HG03108 (cell line): ENCODE data around the gene ATP8B1.
"Not testable (repeated sequence)": the region's sequence is repeated elsewhere in the genome, so short reads cannot be mapped to it uniquely, and the experiment has no call there.

ENCODE experiments used
- ATAC-seq: cut with Tn5 transposase; IDR thresholded peaks from one replicate; pipeline ENCODE4 v1.9.1; 2021; ENCODE audit warnings: moderate library complexity; ENCODE audit not compliant: unreplicated experiment

Gene ATP8B1

GRCh38 chr18:57803103-57803969 is at the start of gene ATP8B1:
ATP8B1 (minus strand) TSS chr18:57803315; CDS start chr18:57731807, 71,508 bp downstream.
- peak; percentile 39 for ATAC-seq

- no peak for ATAC-seq
Measured at GRCh38 chr18:57850063-57850462, 46.9 kb upstream of the ATP8B1 start.

GRCh38 chr18:57848374-57848773 is 45.3 kb upstream of the ATP8B1 start:
- ATAC-seq = not testable (repeated sequence)

GRCh38 chr18:57847431-57847830 is 44.3 kb upstream of the ATP8B1 start:
- ATAC-seq = not testable (repeated sequence)

- ATAC-seq = no peak
Measured at GRCh38 chr18:57846258-57846657, 43.1 kb upstream of the ATP8B1 start.

GRCh38 chr18:57845605-57846074 is 42.5 kb upstream of the ATP8B1 start:
- no peak for ATAC-seq

GRCh38 chr18:57844319-57844718 is 41.2 kb upstream of the ATP8B1 start:
- ATAC-seq = no peak

- ATAC-seq = no peak
Measured at GRCh38 chr18:57843386-57843785, 40.3 kb upstream of the ATP8B1 start.

GRCh38 chr18:57841568-57841967 is 38.5 kb upstream of the ATP8B1 start:
- ATAC-seq = peak; percentile 36

GRCh38 chr18:57839942-57840381 is 36.8 kb upstream of the ATP8B1 start:
- no peak for ATAC-seq

GRCh38 chr18:57837917-57838548 is 34.9 kb upstream of the ATP8B1 start:
- ATAC-seq = peak; percentile 85

GRCh38 chr18:57836557-57836956 is 33.4 kb upstream of the ATP8B1 start:
- ATAC-seq = no peak

GRCh38 chr18:57835904-57836303 is 32.8 kb upstream of the ATP8B1 start:
- ATAC-seq = no peak

- ATAC-seq = no peak
Measured at GRCh38 chr18:57834616-57835015, 31.5 kb upstream of the ATP8B1 start.

GRCh38 chr18:57833441-57834101 is 30.5 kb upstream of the ATP8B1 start:
- ATAC-seq = peak; percentile 40

- ATAC-seq = no peak
Measured at GRCh38 chr18:57832730-57833129, 29.6 kb upstream of the ATP8B1 start.

- no peak for ATAC-seq
Measured at GRCh38 chr18:57831597-57832377, 28.7 kb upstream of the ATP8B1 start.

- ATAC-seq = no peak
Measured at GRCh38 chr18:57827646-57828045, 24.5 kb upstream of the ATP8B1 start.

- no peak for ATAC-seq
Measured at GRCh38 chr18:57826252-57826651, 23.1 kb upstream of the ATP8B1 start.

GRCh38 chr18:57820583-57820982 is 17.5 kb upstream of the ATP8B1 start:
- ATAC-seq = not testable (repeated sequence)
